KMS-11 (cell line): ENCODE measurements around the gene DENND4B.
A peak's percentile ranks its signal among the peaks of the same experiment; 100 is the strongest.
"Not testable (repeated sequence)": the region's sequence is repeated elsewhere in the genome, so short reads cannot be mapped to it uniquely, and the experiment has no call there.

Source experiments
- H2AFZ ChIP-seq: fragments of 200-600 bp; sonication (generic); 2 replicates; pipeline ENCODE4 v1.6.1; 2016; ENCODE audit warnings: antibody characterized with exemption, mixed run types, low read depth
- H3K27ac ChIP-seq: fragments of 200-600 bp; sonication (generic); 2 replicates; pipeline ENCODE4 v1.6.1; 2016; ENCODE audit warnings: mild to moderate bottlenecking, mixed run types
- H3K27me3 ChIP-seq: fragments of 200-600 bp; sonication (generic); 2 replicates; pipeline ENCODE4 v1.6.1; 2017; ENCODE audit warnings: mild to moderate bottlenecking, low read depth, mixed run types, moderate library complexity; ENCODE audit not compliant: insufficient read depth
- H3K36me3 ChIP-seq: fragments of 200-600 bp; sonication (generic); 2 replicates; pipeline ENCODE4 v1.6.1; 2017; ENCODE audit warnings: mild to moderate bottlenecking, mixed run types; ENCODE audit not compliant: insufficient read depth
- H3K4me1 ChIP-seq: fragments of 200-600 bp; sonication (generic); 2 replicates; pipeline ENCODE4 v1.6.1; 2016; ENCODE audit warnings: mild to moderate bottlenecking, low read depth, mixed run types; ENCODE audit not compliant: poor library complexity, severe bottlenecking
- H3K4me2 ChIP-seq: fragments of 200-600 bp; sonication (generic); 2 replicates; pipeline ENCODE4 v1.7.0; 2016; ENCODE audit warnings: mild to moderate bottlenecking, mixed run types
- H3K4me3 ChIP-seq: fragments of 200-600 bp; sonication (generic); IDR thresholded peaks from 2 replicates; pipeline ENCODE4 v1.6.1; 2017; ENCODE audit warnings: low read depth, low read length, mixed read lengths; ENCODE audit not compliant: insufficient read depth
- H3K79me2 ChIP-seq: fragments of 200-600 bp; sonication (generic); 2 replicates; pipeline ENCODE4 v1.6.1; 2016; ENCODE audit warnings: low read depth, mixed run types; ENCODE audit not compliant: insufficient read depth
- H3K9ac ChIP-seq: fragments of 200-600 bp; sonication (generic); 2 replicates; pipeline ENCODE4 v1.6.1; 2016; ENCODE audit warnings: mild to moderate bottlenecking, mixed run types
- H4K20me1 ChIP-seq: fragments of 200-600 bp; sonication (generic); 2 replicates; pipeline ENCODE4 v1.6.1; 2016; ENCODE audit warnings: mild to moderate bottlenecking, mixed run types; ENCODE audit not compliant: insufficient read depth
- TF ChIP-seq, protein P1 (sequence below): fragments of 200-600 bp; sonication (generic); conservative IDR thresholded peaks from 2 replicates; pipeline ENCODE4 v1.6.1; 2017; ENCODE audit warnings: low read depth, mild to moderate bottlenecking, antibody characterized with exemption, low read length, moderate library complexity, mixed read lengths

The DENND4B gene

DNA sequence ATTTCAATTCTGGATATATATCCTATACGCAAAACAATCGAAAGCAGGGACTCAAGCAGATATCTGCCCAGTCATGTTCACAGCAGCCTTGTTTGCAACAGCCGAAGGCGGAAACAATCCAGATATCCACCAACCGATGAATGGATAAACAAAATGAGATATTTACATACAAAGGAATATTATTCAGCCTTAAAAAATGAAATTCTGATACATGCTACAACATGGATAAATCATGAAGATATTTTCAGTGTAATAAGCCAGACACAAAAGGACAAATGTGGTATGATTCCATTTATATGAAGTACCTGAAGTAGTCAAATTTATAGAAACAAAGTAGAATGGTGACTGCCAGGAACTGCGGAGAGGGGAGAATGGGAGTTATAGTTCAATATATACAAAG, 39.4 kb downstream of the DENND4B start:
- peaks cover 56% of the 10 kb centered on the region for H4K20me1 ChIP-seq
- H3K4me3 ChIP-seq: no peak overlapping the region
- TF ChIP-seq, protein P1, sequence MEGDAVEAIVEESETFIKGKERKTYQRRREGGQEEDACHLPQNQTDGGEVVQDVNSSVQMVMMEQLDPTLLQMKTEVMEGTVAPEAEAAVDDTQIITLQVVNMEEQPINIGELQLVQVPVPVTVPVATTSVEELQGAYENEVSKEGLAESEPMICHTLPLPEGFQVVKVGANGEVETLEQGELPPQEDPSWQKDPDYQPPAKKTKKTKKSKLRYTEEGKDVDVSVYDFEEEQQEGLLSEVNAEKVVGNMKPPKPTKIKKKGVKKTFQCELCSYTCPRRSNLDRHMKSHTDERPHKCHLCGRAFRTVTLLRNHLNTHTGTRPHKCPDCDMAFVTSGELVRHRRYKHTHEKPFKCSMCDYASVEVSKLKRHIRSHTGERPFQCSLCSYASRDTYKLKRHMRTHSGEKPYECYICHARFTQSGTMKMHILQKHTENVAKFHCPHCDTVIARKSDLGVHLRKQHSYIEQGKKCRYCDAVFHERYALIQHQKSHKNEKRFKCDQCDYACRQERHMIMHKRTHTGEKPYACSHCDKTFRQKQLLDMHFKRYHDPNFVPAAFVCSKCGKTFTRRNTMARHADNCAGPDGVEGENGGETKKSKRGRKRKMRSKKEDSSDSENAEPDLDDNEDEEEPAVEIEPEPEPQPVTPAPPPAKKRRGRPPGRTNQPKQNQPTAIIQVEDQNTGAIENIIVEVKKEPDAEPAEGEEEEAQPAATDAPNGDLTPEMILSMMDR: no peak
- no peaks in the 10 kb centered on the region for H3K27me3 ChIP-seq
- peaks cover 36% of the 10 kb centered on the region for H3K4me1 ChIP-seq
- no peak overlapping the region for H3K9ac ChIP-seq
- H3K36me3 ChIP-seq: peaks cover 4% of the 10 kb centered on the region; the same call in 1 of the 2 replicates
- peaks cover 99% of the 10 kb centered on the region for H3K79me2 ChIP-seq
- no peak overlapping the region for H3K4me2 ChIP-seq
- H3K27ac ChIP-seq: no peak overlapping the region
- H2AFZ ChIP-seq: no peak overlapping the region

DNA sequence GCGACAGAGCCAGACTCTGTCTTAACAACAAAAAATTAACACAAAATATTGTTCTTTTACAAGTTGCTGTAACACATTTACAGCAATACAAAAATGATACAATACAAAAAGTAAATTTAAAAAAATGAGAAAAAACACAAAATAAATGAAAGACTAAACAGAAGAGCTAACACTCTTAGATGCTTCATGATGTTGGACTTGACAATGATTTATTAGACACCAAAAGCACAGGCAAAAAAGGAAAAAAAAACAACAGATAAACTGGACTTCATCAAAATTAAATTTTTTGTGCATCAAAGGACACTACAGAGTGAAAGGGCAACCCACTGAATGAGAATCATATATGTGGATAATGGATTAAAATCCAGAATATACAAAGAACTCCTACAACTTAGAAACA, 40.1 kb downstream of the DENND4B start:
- no peak overlapping the region for H3K9ac ChIP-seq
- peaks cover 4% of the 10 kb centered on the region; the same call in 1 of the 2 replicates for H3K36me3 ChIP-seq
- H3K79me2 ChIP-seq: peaks cover 98% of the 10 kb centered on the region
- no peak overlapping the region for H3K4me3 ChIP-seq
- H3K27ac ChIP-seq: no peak overlapping the region
- H3K4me1 ChIP-seq: peaks cover 31% of the 10 kb centered on the region
- H2AFZ ChIP-seq: no peak overlapping the region
- H3K27me3 ChIP-seq: no peaks in the 10 kb centered on the region
- H4K20me1 ChIP-seq: peaks cover 56% of the 10 kb centered on the region
- TF ChIP-seq, protein P1: no peak
- no peak overlapping the region for H3K4me2 ChIP-seq

DNA sequence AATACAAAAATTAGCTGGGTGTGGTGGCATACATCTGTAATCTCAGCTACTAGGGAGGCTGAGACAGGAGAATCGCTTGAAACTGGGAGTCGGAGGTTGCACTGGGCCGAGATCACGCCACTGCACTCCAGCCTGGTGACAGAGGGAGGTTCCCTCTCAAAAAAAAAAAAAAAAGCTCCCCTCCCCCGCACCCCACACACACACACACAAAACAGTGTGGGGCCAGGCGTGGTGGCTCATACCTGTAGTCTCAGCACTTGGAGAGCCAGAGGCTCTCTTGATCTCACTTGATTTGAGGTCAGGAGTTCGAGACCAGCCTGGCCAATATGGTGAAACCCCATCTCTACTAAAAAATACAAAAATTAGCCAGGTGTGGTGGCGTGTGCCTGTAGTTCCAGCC, 40.6 kb downstream of the DENND4B start:
- H3K36me3 ChIP-seq, H2AFZ ChIP-seq, H3K4me3 ChIP-seq, H3K27me3 ChIP-seq, H3K4me2 ChIP-seq, H3K9ac ChIP-seq, H3K27ac ChIP-seq: not testable (repeated sequence)
- peaks cover 98% of the 10 kb centered on the region for H3K79me2 ChIP-seq
- H4K20me1 ChIP-seq: peaks cover 52% of the 10 kb centered on the region
- H3K4me1 ChIP-seq: peaks cover 31% of the 10 kb centered on the region

DNA sequence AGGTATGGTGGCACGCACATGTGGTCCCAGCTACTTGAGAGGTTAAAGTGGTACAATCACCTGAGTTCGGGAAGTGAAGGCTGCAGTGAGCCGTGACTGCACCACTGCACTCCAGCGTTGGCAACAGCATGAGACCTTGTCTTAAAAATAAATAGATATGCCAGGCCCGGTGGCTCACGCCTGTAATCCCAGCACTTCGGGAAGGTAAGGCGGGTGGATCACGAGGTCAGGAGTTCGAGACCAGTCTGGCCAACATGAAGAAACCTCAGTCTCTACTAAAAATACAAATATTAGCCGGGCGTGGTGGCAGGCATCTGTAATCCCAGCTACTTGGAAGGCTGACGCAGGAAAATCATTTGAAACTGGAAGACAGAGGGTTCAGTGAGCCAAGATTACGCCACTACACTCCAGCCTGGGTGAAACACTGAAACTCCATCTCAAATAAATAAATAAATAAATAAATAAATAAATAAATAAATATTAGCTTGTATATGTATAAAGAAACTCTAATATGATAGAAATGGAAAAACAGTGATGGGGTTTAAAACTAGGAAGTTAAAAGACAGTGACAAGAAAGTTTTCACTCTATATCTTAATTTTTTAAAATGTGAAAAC, 42.6 kb downstream of the DENND4B start:
- Histone ChIP-seq H3K4me2 (peak overlapping the region; percentile 10; the same call in 1 of the 2 replicates), H4K20me1 (0 out of 2 replicates have a peak, but pooled peaks cover 54% of the 10 kb centered on the region), H3K4me3 (no peak overlapping the region), H3K27me3 (no peaks in the 10 kb centered on the region), H3K9ac (no peak overlapping the region), H3K36me3 (peaks cover 4% of the 10 kb centered on the region; the same call in 1 of the 2 replicates), H3K4me1 (peaks cover 31% of the 10 kb centered on the region), H3K27ac (no peak overlapping the region), H3K79me2 (peaks cover 99% of the 10 kb centered on the region), H2AFZ (no peak overlapping the region)
- TF ChIP-seq, protein P1: no peak

DNA sequence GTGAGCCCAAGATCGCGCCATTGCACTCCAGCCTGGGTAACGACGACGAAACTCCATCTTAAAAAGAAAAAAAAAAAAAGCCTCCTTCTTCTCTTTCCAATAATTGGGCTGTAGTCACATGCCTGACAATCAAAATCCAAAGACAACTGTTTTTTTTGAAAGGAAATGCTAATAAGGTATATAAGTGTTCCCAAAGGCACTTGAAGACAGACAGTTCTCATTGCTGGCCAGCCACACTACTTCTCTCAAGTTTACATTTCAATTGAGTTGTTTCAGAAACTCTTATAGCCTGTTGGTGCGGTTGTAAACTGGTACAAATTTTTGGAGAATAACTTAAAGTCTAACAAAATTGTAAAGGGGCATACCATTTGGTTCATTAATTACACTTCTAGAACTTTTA, 47.0 kb downstream of the DENND4B start:
- H3K4me1 ChIP-seq: peaks cover 10% of the 10 kb centered on the region
- no peak overlapping the region for H2AFZ ChIP-seq
- no peak overlapping the region for H3K4me3 ChIP-seq
- H3K4me2 ChIP-seq: no peak overlapping the region
- no peak overlapping the region for H3K27ac ChIP-seq
- peaks cover 98% of the 10 kb centered on the region for H3K79me2 ChIP-seq
- H3K9ac ChIP-seq: no peak overlapping the region
- peaks cover 28% of the 10 kb centered on the region; the same call in 1 of the 2 replicates for H4K20me1 ChIP-seq
- 0 out of 2 replicates have a peak, but pooled peaks cover 7% of the 10 kb centered on the region for H3K36me3 ChIP-seq
- TF ChIP-seq, protein P1: no peak
- no peaks in the 10 kb centered on the region for H3K27me3 ChIP-seq

DNA sequence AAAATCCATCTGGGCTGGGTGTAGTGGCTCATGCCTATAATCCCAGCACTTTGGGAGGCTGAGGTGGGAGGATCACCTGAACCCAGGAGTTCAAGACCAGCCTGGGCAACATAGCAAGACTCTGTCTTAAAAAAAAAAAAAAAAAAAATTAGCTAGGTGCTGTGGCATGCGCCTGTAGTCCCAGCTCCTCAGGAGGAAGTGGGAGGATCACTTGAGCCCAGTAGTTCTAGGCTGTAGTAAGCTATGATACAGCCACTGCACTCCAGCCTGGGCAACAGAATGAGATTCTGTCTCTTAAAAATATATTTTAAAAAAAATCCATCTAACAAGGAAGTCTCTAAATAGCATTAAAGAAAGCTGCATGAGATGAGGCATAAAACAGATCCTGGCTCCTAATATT, 50.7 kb downstream of the DENND4B start:
- not testable (repeated sequence) for H3K4me1 ChIP-seq, H3K36me3 ChIP-seq, H3K4me3 ChIP-seq, H2AFZ ChIP-seq, H3K27me3 ChIP-seq, H3K9ac ChIP-seq, H3K4me2 ChIP-seq, H3K27ac ChIP-seq
- Histone ChIP-seq H3K79me2 (peaks cover 95% of the 10 kb centered on the region), H4K20me1 (peaks cover 14% of the 10 kb centered on the region; the same call in 1 of the 2 replicates)

DNA sequence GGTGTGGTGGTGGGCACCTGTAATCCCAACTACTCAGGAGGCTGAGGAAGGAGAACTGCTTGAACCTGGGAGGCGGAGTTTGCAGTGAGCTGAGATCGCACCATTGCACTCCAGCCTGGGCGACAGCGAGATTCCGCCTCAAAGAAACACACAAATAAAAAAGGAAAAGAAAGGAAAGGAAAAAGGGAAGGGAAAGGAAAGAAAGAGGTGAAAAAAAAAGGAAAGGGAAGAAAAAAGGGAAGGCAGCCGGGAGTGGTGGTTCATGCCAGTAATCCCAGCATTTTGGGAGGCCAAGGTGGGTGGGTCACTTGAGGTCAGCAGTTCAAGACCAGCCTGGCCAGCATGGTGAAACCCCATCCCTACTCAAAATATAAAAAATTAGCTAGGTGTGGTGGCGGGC, 55.5 kb downstream of the DENND4B start:
- Histone ChIP-seq H3K4me1 (peaks cover 26% of the 10 kb centered on the region), H3K79me2 (peaks cover 96% of the 10 kb centered on the region)
- H3K27me3 ChIP-seq, H3K36me3 ChIP-seq, H2AFZ ChIP-seq, H3K4me3 ChIP-seq, H3K9ac ChIP-seq, H4K20me1 ChIP-seq, H3K27ac ChIP-seq, H3K4me2 ChIP-seq: not testable (repeated sequence)
